Osteoblast (primary cell): Measurements from ENCODE around the gene S1PR1. TPM values are rescaled to one million over a fixed set of nuclear protein-coding genes. Genes with fewer than 3 reads are reported as not detected.

Experiments
- DNase-seq: peaks from one replicate; pipeline ENCODE4 v3.0.0; 2011; ENCODE audit warnings: low spot score, mixed read lengths; ENCODE audit not compliant: insufficient read length; ENCODE audit errors: missing footprints
- H2AFZ ChIP-seq: 2 replicates; pipeline ENCODE4 v1.6.0; 2011; ENCODE audit warnings: mild to moderate bottlenecking, low read length
- H3K27ac ChIP-seq: 2 replicates; pipeline ENCODE4 v1.5.1; 2011; ENCODE audit warnings: mild to moderate bottlenecking, low read depth, low read length, moderate library complexity
- H3K27me3 ChIP-seq: 2 replicates; pipeline ENCODE4 v1.6.0; 2012; ENCODE audit warnings: mild to moderate bottlenecking, control low read depth, inconsistent platforms, low read length, moderate library complexity; ENCODE audit not compliant: insufficient read depth
- H3K36me3 ChIP-seq: 2 replicates; pipeline ENCODE4 v1.5.1; 2011; ENCODE audit warnings: mild to moderate bottlenecking, low read length, control low read depth, moderate library complexity; ENCODE audit not compliant: insufficient read depth
- H3K4me1 ChIP-seq: 2 replicates; pipeline ENCODE4 v1.5.1; 2011; ENCODE audit warnings: mild to moderate bottlenecking, low read length, control low read depth, moderate library complexity; ENCODE audit not compliant: insufficient read depth
- H3K4me2 ChIP-seq: 2 replicates; pipeline ENCODE4 v1.6.0; 2011; ENCODE audit warnings: mild to moderate bottlenecking, low read length; ENCODE audit not compliant: insufficient read depth
- H3K4me3 ChIP-seq: fragments of 200-600 bp; sonication (generic); 3 replicates; pipeline ENCODE4 v1.5.1; 2012; ENCODE audit warnings: mild to moderate bottlenecking, low read length, inconsistent platforms; ENCODE audit not compliant: insufficient read depth
- H3K79me2 ChIP-seq: 2 replicates; pipeline ENCODE4 v1.6.0; 2012; ENCODE audit warnings: mild to moderate bottlenecking, low read length, control low read depth, inconsistent platforms; ENCODE audit not compliant: insufficient read depth
- H3K9me3 ChIP-seq: 2 replicates; pipeline ENCODE4 v1.5.1; 2011; ENCODE audit warnings: low read depth, low read length, control low read depth
- H4K20me1 ChIP-seq: 2 replicates; pipeline ENCODE4 v1.6.0; 2012; ENCODE audit warnings: mild to moderate bottlenecking, low read length, control low read depth; ENCODE audit not compliant: insufficient read depth
- CTCF ChIP-seq: IDR thresholded peaks from 2 replicates; pipeline ENCODE4 v1.5.1; 2011; ENCODE audit warnings: mild to moderate bottlenecking, low read depth, low read length, moderate library complexity; ENCODE audit errors: extremely low read depth
- total RNA-seq: library from RNA; depleted of rRNA; stranded (reverse); fragments of >200 nt; gene quantifications from 2 replicates; pipeline ENCODE4 v1.2.3, GENCODE V29; 2012

S1PR1 gene
- total RNA-seq, 1 donor = 25.7 TPM

GRCh38 chr1:101196668-101197067 is 40.2 kb upstream of the S1PR1 start:
- no peaks in the 10 kb centered on the region for H3K27me3 ChIP-seq

GRCh38 chr1:101198842-101199636 is 37.8 kb upstream of the S1PR1 start:
- no peaks in the 10 kb centered on the region for H3K9me3 ChIP-seq
- no peak for TF ChIP-seq CTCF
- no peak overlapping the region for H3K27ac ChIP-seq
- no peak overlapping the region for H3K4me2 ChIP-seq
- no peaks in the 10 kb centered on the region for H4K20me1 ChIP-seq
- no peaks in the 10 kb centered on the region for H3K36me3 ChIP-seq
- no peak overlapping the region for H2AFZ ChIP-seq
- H3K79me2 ChIP-seq = no peaks in the 10 kb centered on the region
- no peak overlapping the region for H3K4me3 ChIP-seq
- peaks cover 16% of the 10 kb centered on the region for H3K4me1 ChIP-seq
- no peak for DNase-seq
- no peaks in the 10 kb centered on the region for H3K27me3 ChIP-seq

More at GRCh38 chr1:101196668-101197067, 40.2 kb upstream of the S1PR1 start:
- Histone ChIP-seq H3K4me1 (peaks cover 14% of the 10 kb centered on the region), H3K4me2 (no peak overlapping the region), H2AFZ (no peak overlapping the region), H3K36me3 (no peaks in the 10 kb centered on the region), H3K27ac (no peak overlapping the region), H3K79me2 (no peaks in the 10 kb centered on the region), H3K4me3 (no peak overlapping the region), H3K9me3 (no peaks in the 10 kb centered on the region), H4K20me1 (no peaks in the 10 kb centered on the region)
- no peak for DNase-seq
- no peak for TF ChIP-seq CTCF

- no peaks in the 10 kb centered on the region for H3K79me2 ChIP-seq
- H3K36me3 ChIP-seq = no peaks in the 10 kb centered on the region
- H2AFZ ChIP-seq = no peak overlapping the region
- no peak overlapping the region for H3K27ac ChIP-seq
- H3K9me3 ChIP-seq = no peaks in the 10 kb centered on the region
- no peak overlapping the region for H3K4me3 ChIP-seq
- no peaks in the 10 kb centered on the region for H4K20me1 ChIP-seq
- H3K27me3 ChIP-seq = no peaks in the 10 kb centered on the region
- H3K4me1 ChIP-seq = peaks cover 19% of the 10 kb centered on the region
- H3K4me2 ChIP-seq = no peak overlapping the region
- TF ChIP-seq CTCF = no peak
- no peak for DNase-seq
These were observed 37.2 kb upstream of the S1PR1 start for GRCh38 chr1:101199637-101199982.

GRCh38 chr1:101200513-101200912 is 36.3 kb upstream of the S1PR1 start:
- H4K20me1 ChIP-seq = no peaks in the 10 kb centered on the region
- peak overlapping the region; percentile 10 for H3K4me2 ChIP-seq
- TF ChIP-seq CTCF = no peak
- H3K4me3 ChIP-seq = no peak overlapping the region
- peak; percentile 42 for DNase-seq
- no peaks in the 10 kb centered on the region for H3K9me3 ChIP-seq
- H2AFZ ChIP-seq = peak overlapping the region; percentile 60
- H3K4me1 ChIP-seq = peaks cover 19% of the 10 kb centered on the region
- no peaks in the 10 kb centered on the region for H3K27me3 ChIP-seq
- peak overlapping the region; percentile 64 for H3K27ac ChIP-seq
- H3K36me3 ChIP-seq = no peaks in the 10 kb centered on the region
- H3K79me2 ChIP-seq = no peaks in the 10 kb centered on the region
